ENCODE results near the gene ATAD3C. TPM values are rescaled to one million over a fixed set of nuclear protein-coding genes. Genes with fewer than 3 reads are reported as not detected.
"Not testable (repeated sequence)": the region's sequence is repeated elsewhere in the genome, so short reads cannot be mapped to it uniquely, and the experiment has no call there.

ATAD3C gene, protein sequence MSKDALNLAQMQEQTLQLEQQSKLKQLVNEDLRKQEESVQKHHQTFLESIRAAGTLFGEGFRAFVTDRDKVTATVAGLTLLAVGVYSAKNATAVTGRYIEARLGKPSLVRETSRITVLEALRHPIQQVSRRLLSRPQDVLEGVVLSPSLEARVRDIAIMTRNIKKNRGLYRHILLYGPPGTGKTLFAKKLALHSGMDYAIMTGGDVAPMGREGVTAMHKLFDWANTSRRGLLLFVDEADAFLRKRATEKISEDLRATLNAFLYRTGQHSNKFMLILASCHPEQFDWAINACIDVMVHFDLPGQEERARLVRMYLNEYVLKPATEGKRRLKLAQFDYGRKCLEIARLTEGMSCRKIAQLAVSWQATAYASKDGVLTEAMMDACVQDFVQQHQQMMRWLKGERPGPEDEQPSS
- polyA plus RNA-seq = 6.2 TPM

DNA sequence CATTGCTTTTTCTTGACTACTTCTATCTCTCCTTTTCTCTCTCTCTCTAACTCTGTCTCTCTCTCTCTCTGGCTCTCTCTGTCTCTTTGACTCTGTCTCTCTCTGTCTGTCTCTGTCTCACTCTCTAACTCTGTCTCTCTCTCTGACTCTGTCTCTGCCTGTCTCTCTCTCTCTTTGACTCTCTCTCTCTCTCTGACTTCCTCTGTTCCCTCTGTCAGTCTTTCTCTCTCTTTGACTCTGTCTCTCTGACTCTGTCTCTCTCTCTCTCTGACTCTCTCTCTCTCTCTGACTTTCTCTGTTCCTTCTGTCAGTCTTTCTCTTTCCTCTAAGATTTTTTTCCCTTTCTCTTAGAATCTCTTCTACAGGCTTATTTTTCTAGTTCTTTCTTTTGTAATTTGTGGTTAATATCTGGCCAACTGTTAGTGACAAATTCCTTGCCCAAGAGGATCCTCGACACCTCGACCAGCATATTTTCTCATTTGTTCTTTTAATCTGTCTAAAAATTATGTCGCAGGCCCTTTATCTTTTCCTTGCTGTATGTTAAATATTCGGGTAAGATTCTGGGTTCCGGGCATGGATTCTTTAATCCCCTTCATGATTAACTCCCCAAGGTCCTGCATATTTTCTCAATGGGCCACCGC lies at the start of gene ATAD3C:
Gene ATAD3C (plus strand): TSS at position 591 of the 641 bp plus-strand sequence. CDS start 995 bp downstream, outside the sequence.
- H3K27ac Mint-ChIP-seq = no peak within 1 kb of the TSS
- peaks cover 3% of the 10 kb centered on the region for H3K27me3 Mint-ChIP-seq
- H3K9me3 Mint-ChIP-seq = no peaks in the 10 kb centered on the region
- no peaks in the 10 kb centered on the region for H3K36me3 Mint-ChIP-seq
- H3K4me1 Mint-ChIP-seq = no peaks in the 10 kb centered on the region
- no peak within 1 kb of the TSS for H3K4me3 Mint-ChIP-seq

DNA sequence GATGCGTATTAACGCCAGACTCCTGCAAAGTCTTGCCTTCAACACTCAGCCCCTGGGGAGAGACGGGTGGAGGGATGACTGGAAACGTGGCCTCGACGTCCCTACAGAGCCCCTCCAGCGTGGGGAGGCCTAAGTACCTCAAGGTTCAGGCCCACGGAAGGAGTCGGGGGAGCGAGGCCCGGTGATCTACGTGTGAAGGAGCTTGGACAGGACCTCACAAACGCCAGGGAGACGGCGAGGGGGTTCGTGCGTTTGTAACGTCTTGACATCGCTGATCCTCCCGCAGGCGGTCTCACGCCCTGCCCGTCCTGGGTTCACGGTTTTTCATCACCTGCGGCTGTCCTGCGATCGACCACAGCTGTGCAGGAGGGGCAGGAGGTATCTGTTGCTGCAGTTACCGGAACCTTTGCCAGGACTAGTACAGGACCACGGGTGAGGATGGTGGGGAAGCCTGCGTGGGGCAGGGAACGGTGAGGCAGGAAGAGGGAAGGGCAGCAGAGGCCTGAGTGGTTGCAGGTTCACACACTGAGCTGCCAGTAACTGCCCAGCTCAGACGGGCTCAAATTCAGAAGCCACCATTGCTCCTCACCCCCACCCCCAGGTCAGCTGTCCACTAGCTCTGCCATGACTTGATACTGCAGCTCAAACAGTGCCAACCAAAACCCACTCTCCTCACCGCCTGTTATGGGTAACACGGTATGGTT lies 49.5 kb upstream of the ATAD3C start:
- Mint-ChIP-seq H3K4me3 (peak overlapping the region; percentile 89 to 99 (median 94)), H3K9me3 (no peaks in the 10 kb centered on the region), H3K36me3 (peaks cover 12% of the 10 kb centered on the region), H3K27me3 (no peaks in the 10 kb centered on the region), H3K4me1 (peaks cover 23 to 29% (median 23%) of the 10 kb centered on the region in 3 donors), H3K27ac (peak overlapping the region; percentile 91 to 99 (median 95))

DNA sequence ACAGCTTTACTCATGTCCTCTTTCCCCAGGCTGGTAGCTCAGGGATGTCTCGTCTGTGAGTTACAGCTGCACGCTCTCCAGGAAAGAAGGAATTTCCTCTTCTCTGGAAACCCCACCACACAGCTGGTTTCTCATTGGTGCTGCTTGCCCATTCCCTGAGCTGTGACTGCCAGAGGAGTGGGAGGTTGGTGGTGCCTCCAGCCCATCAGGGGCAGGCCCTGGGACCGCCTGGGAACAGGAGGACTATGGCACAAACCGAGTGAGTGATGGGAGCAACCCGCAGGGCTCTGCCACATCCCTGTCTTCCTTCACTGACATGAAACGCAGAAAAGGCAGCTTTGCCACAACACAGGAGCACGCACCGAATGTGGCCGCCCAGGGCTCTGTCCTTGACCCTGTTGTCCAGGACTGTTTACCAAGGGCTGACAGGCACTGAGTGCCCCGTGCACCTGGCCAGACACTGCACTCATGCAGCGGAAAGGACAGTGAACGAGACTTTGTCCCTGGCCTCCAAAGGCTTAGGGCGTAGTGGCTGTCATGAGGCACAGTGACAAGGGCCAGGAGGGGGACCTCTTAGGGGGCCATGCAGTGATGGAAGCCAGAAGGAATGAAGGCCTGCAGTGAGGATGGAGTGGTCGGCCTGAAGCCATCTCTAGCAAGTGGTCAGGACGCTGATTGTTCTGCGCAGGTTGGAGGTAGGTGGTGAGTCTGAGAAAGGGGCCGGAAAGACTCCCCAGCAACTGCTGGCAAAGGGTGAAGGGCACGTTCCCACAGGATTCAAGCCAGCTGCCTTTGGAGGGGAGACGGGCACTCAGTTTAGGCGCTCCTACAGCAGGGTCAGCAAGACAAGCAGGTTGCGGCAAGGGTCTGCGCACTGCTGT lies 48.7 kb upstream of the ATAD3C start:
- Mint-ChIP-seq H3K9me3 (no peaks in the 10 kb centered on the region), H3K27ac (peak overlapping the region; percentile 91 to 99 (median 95)), H3K4me3 (peak overlapping the region; percentile 89 to 99 (median 94)), H3K27me3 (no peaks in the 10 kb centered on the region), H3K4me1 (peaks cover 15 to 24% (median 18%) of the 10 kb centered on the region in 3 donors), H3K36me3 (peaks cover 8% of the 10 kb centered on the region)

DNA sequence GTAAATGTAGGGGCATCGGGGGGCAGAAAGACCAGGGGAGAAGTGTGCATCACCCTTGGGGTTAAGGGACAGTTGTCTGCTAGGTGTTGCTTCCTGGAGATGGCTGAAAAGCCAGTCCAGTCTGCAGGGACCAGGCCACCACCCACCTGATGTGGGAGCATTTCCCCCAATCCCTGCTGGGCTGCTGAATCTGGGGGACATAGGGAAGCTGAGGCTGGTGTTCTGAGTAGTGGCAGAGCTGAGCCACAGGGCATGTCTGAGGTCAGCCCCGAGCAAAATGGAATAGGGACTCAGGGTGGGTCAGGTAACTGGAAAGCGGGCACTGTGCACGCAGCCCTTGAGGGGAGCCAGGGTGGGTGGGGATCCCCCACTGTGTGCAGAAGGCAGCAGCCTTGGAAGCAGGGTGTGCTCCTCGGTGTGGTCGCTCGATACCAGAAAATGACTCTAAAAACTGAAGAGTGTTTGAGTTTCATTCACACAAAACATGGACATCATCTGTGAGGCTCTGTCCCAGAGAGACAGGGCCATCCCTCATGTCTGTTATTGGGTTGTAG lies 48.0 kb upstream of the ATAD3C start:
- Mint-ChIP-seq H3K27me3 (no peaks in the 10 kb centered on the region), H3K4me3 (peak overlapping the region in 3 of 4 donors; percentile 46 to 99 (median 87)), H3K27ac (peak overlapping the region; percentile 23 to 99 (median 82)), H3K36me3 (peaks cover 8% of the 10 kb centered on the region), H3K4me1 (peaks cover 15 to 28% (median 21%) of the 10 kb centered on the region in 3 donors), H3K9me3 (no peaks in the 10 kb centered on the region)

DNA sequence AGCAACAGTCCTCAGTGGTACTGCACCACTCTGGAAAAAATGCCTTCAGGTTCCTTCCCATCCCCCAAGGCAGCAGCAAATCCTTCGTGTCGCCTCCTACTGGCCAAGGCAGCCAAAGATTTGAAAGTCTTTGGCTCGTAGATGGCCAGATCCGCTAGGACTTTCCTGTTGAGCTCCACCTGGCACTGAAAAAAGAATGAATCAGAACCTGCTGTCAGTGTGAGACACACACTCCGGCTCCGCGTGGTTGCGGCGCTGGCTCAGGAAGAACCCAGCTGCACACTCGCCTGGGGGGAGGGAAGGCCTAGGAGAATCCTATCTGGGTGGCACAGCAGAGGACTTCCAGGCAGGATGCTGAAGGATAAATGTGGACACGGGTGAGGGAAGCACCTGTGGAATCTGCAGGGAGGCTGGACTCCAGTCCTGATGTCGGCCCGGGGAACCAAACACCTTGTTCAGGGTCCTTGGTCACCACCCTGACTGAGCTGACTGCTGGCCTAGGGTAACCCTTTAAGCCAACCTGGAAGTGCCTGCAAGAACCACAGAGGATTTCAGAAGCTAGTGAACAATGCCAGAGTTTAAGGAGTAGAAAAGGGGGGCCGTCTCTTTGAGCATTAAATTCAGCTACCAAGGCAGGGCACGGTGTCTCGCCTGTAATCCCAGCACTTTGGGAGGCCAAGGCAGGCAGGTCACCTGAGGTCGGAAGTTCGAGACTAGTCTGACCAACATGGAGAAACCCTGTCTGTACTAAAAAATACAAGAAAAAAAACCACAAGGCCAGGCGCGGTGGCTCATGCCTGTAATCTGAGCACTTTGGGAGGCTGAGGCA lies 47.2 kb upstream of the ATAD3C start:
- H3K27me3 Mint-ChIP-seq = no peaks in the 10 kb centered on the region
- H3K4me1 Mint-ChIP-seq = peaks cover 15 to 28% (median 24%) of the 10 kb centered on the region in 3 donors
- H3K27ac Mint-ChIP-seq = peak overlapping the region in 1 of 3 donors; percentile 99
- H3K36me3 Mint-ChIP-seq = peaks cover 8% of the 10 kb centered on the region
- peak overlapping the region; percentile 46 to 99 (median 69) for H3K4me3 Mint-ChIP-seq
- H3K9me3 Mint-ChIP-seq = no peaks in the 10 kb centered on the region

DNA sequence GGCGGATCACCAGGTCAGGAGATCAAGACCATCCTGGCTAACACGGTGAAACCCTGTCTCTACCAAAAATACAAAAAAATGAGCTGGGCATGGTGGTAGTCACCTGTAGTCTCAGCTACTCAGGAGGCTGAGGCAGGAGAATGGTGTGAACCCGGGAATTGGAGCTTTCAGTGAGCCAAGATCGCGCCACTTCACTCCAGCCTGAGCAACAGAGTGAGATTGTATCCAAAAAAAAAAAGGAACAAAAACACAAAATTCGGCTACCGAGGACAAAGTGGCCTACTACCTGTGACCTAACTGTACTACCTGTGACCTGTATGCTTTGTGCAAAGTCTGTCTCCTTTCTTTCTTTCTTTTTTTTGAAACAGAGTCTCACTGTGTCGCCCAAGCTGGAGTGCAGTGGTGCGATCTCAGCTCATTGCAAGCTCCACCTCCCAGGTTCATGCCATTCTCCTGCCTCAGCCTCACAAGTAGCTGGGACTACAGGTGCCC lies 46.5 kb upstream of the ATAD3C start:
- Mint-ChIP-seq H3K4me1 (peaks cover 11 to 25% (median 20%) of the 10 kb centered on the region in 3 donors), H3K4me3 (peak overlapping the region in 2 of 4 donors; percentile 18 to 99)
- not testable (repeated sequence) for H3K36me3 Mint-ChIP-seq, H3K27me3 Mint-ChIP-seq, H3K27ac Mint-ChIP-seq, H3K9me3 Mint-ChIP-seq

DNA sequence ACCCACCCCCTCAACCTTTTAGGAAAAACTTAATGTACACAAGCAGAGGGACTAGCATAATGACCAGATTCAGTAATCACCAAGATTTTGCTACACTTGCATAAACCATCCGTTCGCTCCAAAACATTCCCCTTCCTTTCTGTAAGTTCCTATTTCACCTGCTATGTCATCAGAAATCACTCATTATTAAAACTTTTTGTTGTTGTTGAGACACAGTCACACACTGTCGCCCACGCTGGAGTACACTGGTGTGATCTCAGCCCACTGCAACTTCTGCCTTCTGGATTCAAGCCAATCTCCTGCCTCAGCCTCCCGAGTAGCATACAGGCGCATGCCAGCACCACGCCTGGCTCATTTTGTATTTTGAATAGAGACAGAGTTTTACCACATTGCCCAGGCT lies 45.8 kb upstream of the ATAD3C start:
- peaks cover 10 to 25% (median 15%) of the 10 kb centered on the region in 3 donors for H3K4me1 Mint-ChIP-seq
- no peaks in the 10 kb centered on the region for H3K9me3 Mint-ChIP-seq
- H3K27ac Mint-ChIP-seq = peak overlapping the region in 1 of 3 donors; percentile 57
- H3K27me3 Mint-ChIP-seq = no peaks in the 10 kb centered on the region
- H3K4me3 Mint-ChIP-seq = peak overlapping the region in 3 of 4 donors; percentile 4 to 99 (median 70)
- H3K36me3 Mint-ChIP-seq = peaks cover 8% of the 10 kb centered on the region

DNA sequence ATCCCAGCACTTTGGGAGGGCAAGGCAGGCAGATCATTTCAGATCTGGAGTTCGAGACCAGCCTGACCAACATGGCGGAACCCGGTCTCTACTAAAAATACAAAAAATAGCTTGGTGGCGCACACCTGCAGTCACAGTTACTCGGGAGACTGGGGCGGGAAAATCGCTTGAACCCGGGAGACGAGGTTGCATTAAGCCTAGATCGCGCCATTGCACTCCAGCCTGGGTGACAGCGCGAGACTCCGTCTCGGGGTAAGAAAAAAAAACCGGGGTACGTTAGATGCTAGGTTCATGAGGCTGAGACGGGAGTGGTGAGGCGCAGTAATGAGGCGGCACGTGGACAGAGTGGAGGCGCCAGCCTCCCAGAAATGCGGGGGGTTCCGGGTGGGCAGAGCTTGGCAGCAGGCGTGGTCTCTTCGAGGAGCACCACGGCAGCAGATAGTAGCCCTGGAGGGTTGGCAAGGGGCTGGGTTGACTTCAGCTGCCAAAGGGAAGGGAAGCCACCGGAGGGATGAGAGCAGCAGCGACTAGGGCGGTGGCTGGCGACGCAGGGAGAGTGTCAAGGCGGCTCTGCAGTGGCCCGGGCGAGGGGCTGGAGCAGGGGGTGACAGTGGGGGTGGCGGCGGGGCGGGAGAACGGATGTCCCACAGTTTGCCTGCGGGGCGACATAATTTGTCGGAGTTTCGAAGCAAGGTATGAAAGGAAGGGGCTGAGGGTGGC lies 43.2 kb upstream of the ATAD3C start:
- peak overlapping the region; percentile 81 to 93 (median 93) for H3K27ac Mint-ChIP-seq
- peak overlapping the region; percentile 90 to 97 (median 94) for H3K4me3 Mint-ChIP-seq
- no peaks in the 10 kb centered on the region for H3K27me3 Mint-ChIP-seq
- H3K36me3 Mint-ChIP-seq = peaks cover 8% of the 10 kb centered on the region
- peaks cover 4 to 21% (median 15%) of the 10 kb centered on the region in 3 donors for H3K4me1 Mint-ChIP-seq
- H3K9me3 Mint-ChIP-seq = no peaks in the 10 kb centered on the region

DNA sequence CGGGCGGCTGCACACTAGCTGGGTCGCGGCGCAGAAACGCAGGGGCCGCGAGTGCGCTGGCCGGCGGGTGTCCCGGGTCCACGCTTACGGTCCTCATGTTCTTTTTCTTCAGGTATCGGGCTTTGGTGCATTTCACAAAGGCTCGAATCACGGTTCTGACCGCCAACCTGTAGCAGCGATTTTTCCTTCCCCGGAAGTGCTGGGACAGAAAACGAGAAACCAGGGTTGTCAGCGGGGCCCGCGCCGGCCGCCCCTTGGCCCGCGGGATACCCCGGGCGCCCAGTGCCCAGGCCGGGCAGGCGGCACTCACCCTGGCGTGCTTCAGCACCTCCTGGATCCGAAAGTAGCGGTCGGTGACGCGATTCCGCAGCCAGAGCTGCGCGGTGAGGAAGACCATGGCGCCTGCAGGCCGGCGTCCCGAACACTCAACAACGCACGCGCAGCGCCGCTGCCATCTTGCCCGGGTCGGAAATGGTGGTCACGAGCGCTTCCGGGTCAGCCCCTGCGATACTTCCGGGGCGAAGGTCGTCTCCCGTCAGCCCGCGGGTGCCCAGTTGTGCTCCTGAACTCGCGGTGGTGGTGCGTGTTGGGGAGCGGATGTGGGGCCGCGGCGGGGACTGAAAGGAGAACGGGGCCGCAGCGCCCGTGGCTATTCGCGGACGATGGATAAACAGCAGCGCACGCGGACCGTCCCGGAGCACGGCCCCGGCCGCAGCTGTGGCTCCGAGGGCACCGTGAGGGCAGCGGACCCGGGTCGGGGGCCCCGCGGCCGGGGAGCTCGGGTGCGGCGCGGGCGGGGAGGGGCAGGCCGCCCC lies 42.5 kb upstream of the ATAD3C start, which contains the start of gene MRPL20:
Gene MRPL20 (minus strand): TSS at position 473 of the 815 bp plus-strand sequence. CDS start 76 bp downstream, at position 397.
- Mint-ChIP-seq H3K9me3 (no peaks in the 10 kb centered on the region), H3K27ac (peak within 1 kb of the TSS; percentile 81 to 93 (median 93)), H3K36me3 (peaks cover 7% of the 10 kb centered on the region), H3K4me1 (peaks cover 4 to 19% (median 15%) of the 10 kb centered on the region in 3 donors), H3K27me3 (no peaks in the 10 kb centered on the region), H3K4me3 (peak within 1 kb of the TSS; percentile 90 to 97 (median 94))

DNA sequence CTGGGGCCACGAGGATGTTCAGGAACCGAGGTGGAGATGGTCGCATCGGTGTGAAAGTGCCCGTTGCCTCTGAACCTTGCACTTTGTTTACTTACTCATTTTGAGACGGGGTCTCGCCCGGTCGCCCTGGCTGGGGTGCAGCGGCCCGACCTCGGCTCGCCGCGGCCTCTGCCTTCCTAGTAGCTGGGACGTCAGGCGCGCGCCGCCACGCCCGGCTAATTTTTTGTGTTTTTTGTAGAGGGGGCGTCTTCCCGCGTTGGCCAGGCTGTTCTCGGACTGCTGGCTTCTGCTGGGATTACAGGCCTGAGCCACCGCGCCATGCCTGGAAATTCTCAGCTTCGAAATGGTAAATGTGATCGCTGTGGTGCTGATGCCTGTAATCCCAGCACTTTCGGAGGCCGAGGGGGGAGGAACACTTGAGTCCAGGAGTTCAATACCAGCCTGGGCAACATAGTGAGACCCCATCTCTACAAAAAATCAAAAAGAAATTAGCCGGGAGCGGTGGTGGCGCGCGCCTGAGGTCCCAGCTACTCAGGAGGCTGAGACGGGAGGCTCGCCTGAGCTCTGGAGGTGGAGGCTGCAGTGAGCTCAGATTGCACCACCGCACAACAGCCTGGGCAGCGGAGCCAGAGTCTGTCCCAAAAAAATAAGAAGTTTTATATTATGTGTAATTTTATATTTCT lies 41.7 kb upstream of the ATAD3C start:
- Mint-ChIP-seq H3K4me1 (peaks cover 7 to 17% (median 15%) of the 10 kb centered on the region in 3 donors), H3K36me3 (peaks cover 6% of the 10 kb centered on the region), H3K9me3 (no peaks in the 10 kb centered on the region), H3K27ac (peak overlapping the region; percentile 80 to 93 (median 81)), H3K4me3 (peak overlapping the region; percentile 90 to 97 (median 92)), H3K27me3 (no peaks in the 10 kb centered on the region)

DNA sequence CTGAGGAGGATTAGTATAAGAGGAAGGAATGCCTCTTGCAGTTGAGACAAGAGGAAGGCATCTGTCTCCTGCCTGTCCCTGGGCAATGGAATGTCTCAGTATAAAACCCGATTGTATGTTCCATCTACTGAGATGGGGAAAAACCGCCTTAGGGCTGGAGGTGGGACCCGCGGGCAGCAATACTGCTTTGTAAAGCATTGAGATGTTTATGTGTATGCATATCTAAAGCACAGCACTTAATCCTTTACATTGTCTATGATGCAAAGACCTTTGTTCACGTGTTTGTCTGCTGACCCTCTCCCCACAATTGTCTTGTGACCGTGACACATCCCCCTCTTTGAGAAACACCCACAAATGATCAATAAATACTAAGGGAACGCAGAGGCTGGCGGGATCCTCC lies 39.3 kb upstream of the ATAD3C start:
- H3K4me3 Mint-ChIP-seq = peak overlapping the region in 2 of 4 donors; percentile 12 to 72
- H3K4me1 Mint-ChIP-seq = peaks cover 8 to 13% (median 8%) of the 10 kb centered on the region in 3 donors
- not testable (repeated sequence) for H3K27me3 Mint-ChIP-seq, H3K9me3 Mint-ChIP-seq, H3K36me3 Mint-ChIP-seq
- peak overlapping the region in 1 of 3 donors; percentile 83 for H3K27ac Mint-ChIP-seq

Measured in IgD-negative memory B cell (primary cell).